ENCODE results near the gene ADGRA3.

ADGRA3 gene

GRCh38 chr4:22434895-22435294 lies 81.0 kb downstream of the ADGRA3 start:
- Histone ChIP-seq H3K9ac (no peak overlapping the region), H3K36me3 (peaks cover 0 to 92% (median 69%) of the 10 kb centered on the region in 11 experiments; a peak in 21 of 22 replicates), H3K27me3 (no peaks in the 10 kb centered on the region), H3K27ac (no peak overlapping the region), H3K9me3 (replicated peaks in 1 of 11) (no peaks in the 10 kb centered on the region), H3K4me1 (no peaks in the 10 kb centered on the region), H4K20me1 (no peaks in the 10 kb centered on the region), H3K4me2 (no peak overlapping the region), H3K4me3 (no peak overlapping the region)
- no peak for TF ChIP-seq Cebpa-rat (IDR thresholded peaks at IDR 0.05)

GRCh38 chr4:22430626-22431025 lies 85.2 kb downstream of the ADGRA3 start:
- peaks cover 0 to 85% (median 63%) of the 10 kb centered on the region in 11 experiments; a peak in 18 of 22 replicates for H3K36me3 ChIP-seq
- no peak overlapping the region for H3K4me2 ChIP-seq
- H4K20me1 ChIP-seq, result no peaks in the 10 kb centered on the region
- H3K4me1 ChIP-seq, result no peaks in the 10 kb centered on the region
- TF ChIP-seq Cebpa-rat (IDR thresholded peaks at IDR 0.05), result no peak
- no peaks in the 10 kb centered on the region for H3K27me3 ChIP-seq
- H3K9me3 ChIP-seq (replicated peaks in 1 of 11), result no peaks in the 10 kb centered on the region
- no peak overlapping the region for H3K4me3 ChIP-seq
- no peak overlapping the region for H3K9ac ChIP-seq
- no peak overlapping the region for H3K27ac ChIP-seq

DNA sequence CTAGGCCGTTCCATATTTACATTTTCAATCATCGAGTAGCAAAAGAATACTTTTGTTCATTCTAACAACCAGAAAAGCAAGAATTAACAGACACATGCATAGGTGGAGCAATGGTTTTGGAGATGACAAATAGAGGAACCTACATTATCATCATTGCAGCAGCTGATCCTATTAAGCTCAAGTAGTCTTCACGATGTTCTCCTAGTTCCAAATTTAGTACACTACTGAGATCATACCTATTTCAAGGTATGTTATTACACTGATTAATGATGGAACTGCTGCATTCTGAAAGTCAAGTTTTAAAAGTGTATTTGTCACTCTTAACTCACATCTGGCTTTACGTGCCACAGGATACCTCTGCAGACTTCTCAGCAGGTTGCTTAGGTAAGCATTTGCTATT lies 87.4 kb downstream of the ADGRA3 start:
- no peaks in the 10 kb centered on the region for H3K4me1 ChIP-seq
- H3K4me3 ChIP-seq, result no peak overlapping the region
- no peak overlapping the region for H3K9ac ChIP-seq
- no peak overlapping the region for H3K27ac ChIP-seq
- no peak overlapping the region for H3K4me2 ChIP-seq
- H3K9me3 ChIP-seq (replicated peaks in 1 of 11), result no peaks in the 10 kb centered on the region
- TF ChIP-seq Cebpa-rat (IDR thresholded peaks at IDR 0.05), result no peak
- no peaks in the 10 kb centered on the region for H3K27me3 ChIP-seq
- no peaks in the 10 kb centered on the region for H4K20me1 ChIP-seq
- H3K36me3 ChIP-seq, result peaks cover 3 to 88% (median 66%) of the 10 kb centered on the region in 11 experiments; a peak in 21 of 22 replicates

DNA sequence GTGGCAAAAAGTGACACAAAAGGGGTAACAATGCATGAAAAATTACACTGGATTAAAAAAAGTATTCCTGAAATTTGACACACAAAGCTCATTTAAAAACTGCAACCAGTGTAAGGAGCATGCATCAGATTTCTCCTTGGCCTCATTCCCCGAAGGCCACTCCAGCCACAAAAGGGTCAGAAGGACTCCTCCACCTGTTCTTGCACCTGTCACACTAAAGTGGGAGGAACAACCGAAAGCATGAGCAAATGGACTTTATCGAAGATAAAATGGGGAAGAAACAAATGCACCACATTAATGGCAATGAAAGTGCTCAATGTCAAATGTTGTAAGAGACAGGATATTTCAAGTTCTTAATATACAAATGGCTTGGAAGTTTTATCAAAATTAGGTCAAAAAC lies 88.2 kb downstream of the ADGRA3 start:
- Histone ChIP-seq H3K4me1 (no peaks in the 10 kb centered on the region), H3K4me3 (no peak overlapping the region), H3K27ac (no peak overlapping the region), H3K9me3 (replicated peaks in 1 of 11) (no peaks in the 10 kb centered on the region), H3K4me2 (no peak overlapping the region), H4K20me1 (no peaks in the 10 kb centered on the region), H3K36me3 (peaks cover 3 to 90% (median 70%) of the 10 kb centered on the region in 11 experiments; a peak in 20 of 22 replicates), H3K27me3 (no peaks in the 10 kb centered on the region), H3K9ac (no peak overlapping the region)
- TF ChIP-seq Cebpa-rat (IDR thresholded peaks at IDR 0.05), result no peak

GRCh38 chr4:22420291-22420690 lies 95.6 kb downstream of the ADGRA3 start:
- Histone ChIP-seq H3K4me1 (no peaks in the 10 kb centered on the region), H3K4me3 (no peak overlapping the region), H3K36me3 (peaks cover 4 to 84% (median 76%) of the 10 kb centered on the region in 11 experiments; a peak in 20 of 22 replicates), H3K4me2 (no peak overlapping the region), H3K9ac (no peak overlapping the region), H3K9me3 (replicated peaks in 1 of 11) (no peaks in the 10 kb centered on the region), H3K27ac (no peak overlapping the region), H4K20me1 (no peaks in the 10 kb centered on the region), H3K27me3 (no peaks in the 10 kb centered on the region)
- TF ChIP-seq Cebpa-rat (IDR thresholded peaks at IDR 0.05), result no peak

GRCh38 chr4:22417408-22417807 lies 98.5 kb downstream of the ADGRA3 start:
- no peaks in the 10 kb centered on the region for H3K27me3 ChIP-seq
- no peaks in the 10 kb centered on the region for H3K9me3 ChIP-seq (replicated peaks in 1 of 11)
- H3K4me1 ChIP-seq, result peaks cover 0 to 12% (median 0%) of the 10 kb centered on the region in 10 experiments; a peak in 3 of 20 replicates
- H4K20me1 ChIP-seq, result no peaks in the 10 kb centered on the region; a peak in 1 of 22 replicates
- H3K4me2 ChIP-seq, result no peak overlapping the region
- H3K4me3 ChIP-seq, result no peak overlapping the region
- TF ChIP-seq Cebpa-rat (IDR thresholded peaks at IDR 0.05), result no peak
- H3K36me3 ChIP-seq, result peaks cover 4 to 73% (median 61%) of the 10 kb centered on the region in 11 experiments; a peak in 17 of 22 replicates
- no peak overlapping the region for H3K27ac ChIP-seq
- H3K9ac ChIP-seq, result no peak overlapping the region

DNA sequence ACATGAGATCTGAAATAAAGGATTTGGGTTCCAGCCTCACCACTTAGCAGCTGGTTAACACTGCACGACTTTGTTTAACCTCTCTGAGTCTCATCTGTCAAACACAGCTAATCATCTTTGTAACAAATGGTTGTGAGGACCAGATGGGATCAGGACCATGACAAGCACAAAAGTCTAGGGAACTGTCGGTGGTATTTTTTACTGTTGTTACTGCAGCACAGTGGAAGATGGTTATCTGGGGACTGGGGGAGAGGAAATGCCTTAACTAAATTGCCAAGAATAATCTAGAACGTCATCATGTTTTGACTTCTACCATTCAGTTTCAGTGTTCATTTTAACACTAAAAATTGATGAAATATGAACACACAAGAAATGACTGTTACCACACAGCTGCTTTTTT lies 99.5 kb downstream of the ADGRA3 start:
- Histone ChIP-seq H4K20me1 (no peaks in the 10 kb centered on the region; a peak in 1 of 22 replicates), H3K9ac (no peak overlapping the region), H3K4me1 (peaks cover 0 to 12% (median 0%) of the 10 kb centered on the region in 10 experiments; a peak in 3 of 20 replicates), H3K4me2 (no peak overlapping the region), H3K27ac (no peak overlapping the region), H3K9me3 (replicated peaks in 1 of 11) (no peaks in the 10 kb centered on the region), H3K36me3 (peaks cover 0 to 65% (median 55%) of the 10 kb centered on the region in 11 experiments; a peak in 16 of 22 replicates), H3K27me3 (no peaks in the 10 kb centered on the region), H3K4me3 (no peak overlapping the region)
- no peak for TF ChIP-seq Cebpa-rat (IDR thresholded peaks at IDR 0.05)

- H3K27ac ChIP-seq, result no peak overlapping the region
Measured at GRCh38 chr4:22414833-22415232, 101.0 kb downstream of the ADGRA3 start.

DNA sequence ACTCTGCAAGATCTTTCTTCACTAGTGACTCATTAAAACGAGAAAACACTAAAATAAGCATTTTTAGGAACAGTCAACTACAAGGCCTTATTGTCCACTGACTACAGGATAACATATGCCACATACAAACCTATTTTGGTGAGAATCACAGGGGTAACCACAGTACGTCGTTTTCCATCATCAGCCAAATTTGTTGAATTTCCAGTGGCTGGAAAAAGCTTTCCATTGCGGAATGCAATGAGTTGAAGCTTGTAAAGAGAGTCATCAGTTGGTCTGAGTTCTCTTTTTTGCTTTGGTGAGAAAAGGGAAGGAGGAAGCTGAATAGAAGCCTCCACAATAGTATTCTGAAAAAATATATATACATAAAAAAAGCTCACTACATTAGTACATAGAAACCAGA lies 102.4 kb downstream of the ADGRA3 start:
- Histone ChIP-seq H3K4me1 (peaks cover 0 to 12% (median 0%) of the 10 kb centered on the region in 10 experiments; a peak in 3 of 20 replicates), H3K9me3 (replicated peaks in 1 of 11) (no peaks in the 10 kb centered on the region), H4K20me1 (no peaks in the 10 kb centered on the region; a peak in 2 of 22 replicates), H3K36me3 (peaks cover 0 to 45% (median 26%) of the 10 kb centered on the region in 11 experiments; a peak in 15 of 22 replicates), H3K27ac (no peak overlapping the region), H3K4me3 (no peak overlapping the region), H3K27me3 (no peaks in the 10 kb centered on the region), H3K9ac (no peak overlapping the region), H3K4me2 (peak overlapping the region in 1 of 11 experiments; percentile 24; a peak in 2 of 22 replicates)
- no peak for TF ChIP-seq Cebpa-rat (IDR thresholded peaks at IDR 0.05)

More at GRCh38 chr4:22414833-22415232, 101.0 kb downstream of the ADGRA3 start:
- Histone ChIP-seq H3K4me1 (peaks cover 0 to 12% (median 0%) of the 10 kb centered on the region in 10 experiments; a peak in 3 of 20 replicates), H3K9me3 (replicated peaks in 1 of 11) (no peaks in the 10 kb centered on the region), H3K4me3 (no peak overlapping the region), H3K4me2 (no peak overlapping the region), H4K20me1 (no peaks in the 10 kb centered on the region; a peak in 2 of 22 replicates), H3K9ac (no peak overlapping the region), H3K27me3 (no peaks in the 10 kb centered on the region), H3K36me3 (peaks cover 0 to 54% (median 40%) of the 10 kb centered on the region in 11 experiments; a peak in 16 of 22 replicates)
- TF ChIP-seq Cebpa-rat (IDR thresholded peaks at IDR 0.05), result no peak

DNA sequence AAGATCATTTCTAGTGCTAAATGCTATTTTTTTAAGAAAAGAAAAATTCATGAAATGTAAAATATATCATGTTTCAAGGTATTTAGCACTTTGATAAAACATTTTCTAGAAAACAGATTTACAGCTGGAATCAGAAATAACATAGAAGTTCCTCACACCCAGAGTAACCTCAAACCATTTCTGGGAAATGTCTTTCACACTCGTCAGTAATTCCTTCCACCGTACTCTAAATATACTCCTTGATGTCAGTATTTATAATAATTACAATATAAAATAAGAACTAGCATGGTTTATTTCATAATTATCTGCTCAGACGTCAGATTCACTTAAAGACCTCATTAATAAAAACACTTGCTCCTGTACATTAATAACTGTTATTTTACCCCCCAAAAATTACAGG lies 103.9 kb downstream of the ADGRA3 start:
- Histone ChIP-seq H3K9ac (no peak overlapping the region), H3K27me3 (no peaks in the 10 kb centered on the region), H4K20me1 (no peaks in the 10 kb centered on the region; a peak in 2 of 22 replicates), H3K9me3 (replicated peaks in 1 of 11) (no peaks in the 10 kb centered on the region), H3K4me2 (no peak overlapping the region), H3K4me1 (peaks cover 0 to 16% (median 0%) of the 10 kb centered on the region in 10 experiments; a peak in 3 of 20 replicates), H3K27ac (no peak overlapping the region), H3K36me3 (peaks cover 0 to 36% (median 19%) of the 10 kb centered on the region in 11 experiments; a peak in 15 of 22 replicates), H3K4me3 (no peak overlapping the region)
- no peak for TF ChIP-seq Cebpa-rat (IDR thresholded peaks at IDR 0.05)

All from BLaER1 treated with 17β-estradiol and CSF1 and Interleukin-3, amounts not matched to agents 10 nM and 100 nM (cell line).